Measurements from ENCODE around the gene TASP1. TPM values are rescaled to one million over a fixed set of nuclear protein-coding genes. Genes with fewer than 3 reads are reported as not detected.

TASP1 gene
- total and polyA plus RNA-seq, 10 of the 15 experiments (the other 5 are each of a cell fraction or from before 2014, with no cell fraction given): 7.4 to 17.8 (median 10.5) TPM

GRCh38 chr20:13580707-13581106 is 58.0 kb downstream of the TASP1 start:
- CTCF ChIA-PET: interaction anchor here (0.6 kb wide), 1 partner anchor 34 kb away, joined by 3 read pairs; no protein-coding TSS in a partner anchor
- WGBS (ENCODE audit: insufficient coverage, insufficient replicate concordance, low lambda C conversion rate, missing lambda C conversion rate): 98% methylated on average over 5 of the region's 5 CpGs
- Histone ChIP-seq H3K9ac (ENCODE audit: control insufficient read depth, insufficient read depth, low read length) (no peak overlapping the region), H3K79me2 (ENCODE audit: control insufficient read depth, insufficient read depth, low read length) (no peaks in the 10 kb centered on the region), H3K4me1 (ENCODE audit: control insufficient read depth, insufficient read depth, low read length) (no peaks in the 10 kb centered on the region), H3K27me3 (replicated peaks in 1 of 2; ENCODE audit: control insufficient read depth in 2 of 2, insufficient read depth in 2 of 2, low read length in 1 of 2) (no peaks in the 10 kb centered on the region), H3K9me3 (replicated peaks; ENCODE audit: control insufficient read depth, insufficient read depth, low read length) (no peaks in the 10 kb centered on the region; the same call in 1 of the 3 replicates), H3K4me3 (no peak overlapping the region), H3K27ac (ENCODE audit: control insufficient read depth, insufficient read depth) (no peak overlapping the region), H3K36me3 (ENCODE audit: control insufficient read depth in 2 of 2, insufficient read depth in 2 of 2, low read length in 1 of 2) (peaks cover 0 to 3% of the 10 kb centered on the region in 2 experiments; a peak in 1 of 4 replicates), H2AFZ (ENCODE audit: control insufficient read depth, low read depth, low read length) (no peak overlapping the region), H4K20me1 (ENCODE audit: control insufficient read depth, insufficient read depth) (no peaks in the 10 kb centered on the region), H3K4me2 (ENCODE audit: control insufficient read depth, insufficient read depth) (no peak overlapping the region)
- BruUV-seq (replicated peaks): no TSS peak
- intact Hi-C loops (cut with micrococcal nuclease; ENCODE audit: unreplicated experiment): no loop called here
- in situ Hi-C loops (cut with MboI): no loop called here
- RAD21 ChIA-PET (ENCODE audit: unreplicated experiment): interaction anchor here (0.7 kb wide), 1 partner anchor 62 kb away, joined by 3 read pairs; no protein-coding TSS in a partner anchor
- no peak for ATAC-seq
- SMC1A ChIA-PET (ENCODE audit: uncharacterized antibody, unreplicated experiment): interaction anchor here (0.8 kb wide), 1 partner anchor 34 kb away, joined by 6 read pairs; no protein-coding TSS in a partner anchor
- no peak for FAIRE-seq
- POLR2A ChIA-PET: no interaction called here
- no peak for DNase-seq (ENCODE audit: low read depth, low spot score)
- TF ChIP-seq CREM (IDR thresholded peaks at IDR 0.05; ENCODE audit: low read depth) (no peak), REST (IDR thresholded peaks at IDR 0.05; ENCODE audit: low read depth, low read length) (no peak), NFYB (IDR thresholded peaks at IDR 0.05; ENCODE audit: insufficient read depth, low read depth, low read length) (no peak), ZNF384 (IDR thresholded peaks at IDR 0.05; ENCODE audit: borderline replicate concordance, low read depth, low read length) (no peak), RELA (IDR thresholded peaks at IDR 0.05; ENCODE audit: borderline replicate concordance, partially characterized antibody) (no peak), SUZ12 (IDR thresholded peaks at IDR 0.05; ENCODE audit: unreplicated experiment) (no peak), ELK1 (IDR thresholded peaks at IDR 0.05; ENCODE audit: low read depth, low read length) (no peak), CBFB (IDR thresholded peaks at IDR 0.05; ENCODE audit: low read depth) (no peak), IRF4 (IDR thresholded peaks at IDR 0.05; ENCODE audit: low read depth, low read length) (no peak), ZBTB4 (CRISPR knock-in tag; IDR thresholded peaks at IDR 0.05) (no peak), CEBPB (IDR thresholded peaks at IDR 0.05; ENCODE audit: borderline replicate concordance in 1 of 2, low read depth in 2 of 2, low read length in 2 of 2) (no peak), ZNF217 (IDR thresholded peaks at IDR 0.05) (no peak), RCOR1 (conservative IDR thresholded peaks at IDR 0.05; ENCODE audit: low read depth, low read length) (no peak), STAT1 (conservative IDR thresholded peaks at IDR 0.05) (no peak), RELB (IDR thresholded peaks at IDR 0.05; ENCODE audit: low read depth) (no peak), MXI1 (IDR thresholded peaks at IDR 0.05; ENCODE audit: low read depth, low read length) (no peak)

Measured in GM12878 (cell line).